GM19467 (cell line): ENCODE measurements around the gene IFIT3.

ENCODE experiments used
- ATAC-seq: cut with Tn5 transposase; IDR thresholded peaks from one replicate; pipeline ENCODE4 v1.9.1; 2021; ENCODE audit warnings: mild to moderate bottlenecking, moderate library complexity; ENCODE audit not compliant: unreplicated experiment

The IFIT3 gene

GRCh38 chr10:89355394-89355931, 27.7 kb downstream of the IFIT3 start:
- no peak for ATAC-seq

- ATAC-seq, result no peak
Observed at GRCh38 chr10:89357096-89357495, 29.3 kb downstream of the IFIT3 start.

- no peak for ATAC-seq
Observed at GRCh38 chr10:89357975-89358374, 30.2 kb downstream of the IFIT3 start.

GRCh38 chr10:89360157-89360556, 32.4 kb downstream of the IFIT3 start:
- ATAC-seq, result no peak

GRCh38 chr10:89362929-89363328, 35.1 kb downstream of the IFIT3 start:
- no peak for ATAC-seq

GRCh38 chr10:89363729-89364442, 36.1 kb downstream of the IFIT3 start:
- no peak for ATAC-seq

- ATAC-seq, result no peak
Observed at GRCh38 chr10:89364531-89364930, 36.7 kb downstream of the IFIT3 start.

GRCh38 chr10:89367529-89367928, 39.7 kb downstream of the IFIT3 start:
- peak; percentile 54 for ATAC-seq

- no peak for ATAC-seq
Observed at GRCh38 chr10:89368129-89368528, 40.3 kb downstream of the IFIT3 start.

GRCh38 chr10:89369156-89370105, 41.6 kb downstream of the IFIT3 start:
- no peak for ATAC-seq

GRCh38 chr10:89371079-89371478, 43.3 kb downstream of the IFIT3 start:
- ATAC-seq, result no peak

GRCh38 chr10:89371987-89372386, 44.2 kb downstream of the IFIT3 start:
- ATAC-seq, result no peak

- ATAC-seq, result no peak
Observed at GRCh38 chr10:89373916-89374711, 46.3 kb downstream of the IFIT3 start.

GRCh38 chr10:89374713-89375141, 46.9 kb downstream of the IFIT3 start:
- no peak for ATAC-seq

GRCh38 chr10:89377705-89378637, 50.2 kb downstream of the IFIT3 start, which contains the start of gene IFIT1B:
Gene IFIT1B, plus strand, starts transcription at chr10:89378056. Its CDS starts 80 bp downstream, at chr10:89378136.
- no peak for ATAC-seq

- ATAC-seq, result no peak
Observed at GRCh38 chr10:89379103-89379502, 51.3 kb downstream of the IFIT3 start.

- no peak for ATAC-seq
Observed at GRCh38 chr10:89382757-89383156, 55.0 kb downstream of the IFIT3 start.

GRCh38 chr10:89384474-89385340, 56.9 kb downstream of the IFIT3 start:
- ATAC-seq, result no peak

GRCh38 chr10:89388806-89389205, 61.0 kb downstream of the IFIT3 start:
- no peak for ATAC-seq
